Hepatocyte (in vitro differentiated cells): ENCODE data around the gene SLC4A3.

Experiments used
- EZH2 ChIP-seq: fragments of 200-600 bp; sonication (generic); IDR thresholded peaks from 2 replicates; pipeline ENCODE4 v1.6.1; 2016; ENCODE audit warnings: antibody characterized with exemption, mild to moderate bottlenecking, borderline replicate concordance
- EZH2phosphoT487 ChIP-seq: fragments of 200-600 bp; sonication (generic); IDR thresholded peaks from one replicate; pipeline ENCODE4 v1.6.1; 2018; ENCODE audit warnings: antibody characterized with exemption, mild to moderate bottlenecking, low read depth, moderate library complexity; ENCODE audit not compliant: unreplicated experiment, severe bottlenecking
- TF ChIP-seq, protein P1 (sequence below): fragments of 200-600 bp; sonication (generic); IDR thresholded peaks from 2 replicates; pipeline ENCODE4 v1.5.1; 2016; ENCODE audit warnings: antibody characterized with exemption, mild to moderate bottlenecking; ENCODE audit not compliant: poor library complexity

DNA sequence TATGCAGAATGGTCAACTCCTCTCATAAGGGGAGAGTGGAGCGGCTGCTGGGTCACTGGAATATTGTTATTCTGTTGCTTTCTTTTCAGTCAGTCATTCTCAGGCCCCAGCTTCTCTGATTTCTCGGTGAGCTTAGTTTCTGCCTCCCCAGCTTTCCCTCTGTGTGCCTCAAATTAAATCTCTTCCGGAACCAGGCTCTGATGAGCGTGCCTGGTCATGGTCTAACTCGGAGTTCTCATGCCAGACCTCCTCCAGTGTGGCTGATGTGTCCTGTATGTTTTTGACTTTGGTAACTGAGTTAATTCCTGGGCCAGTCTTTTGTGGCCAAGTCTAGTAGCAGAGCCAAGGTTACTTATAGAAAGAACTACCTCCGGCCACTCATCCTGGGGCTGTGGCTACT, 34.7 kb upstream of the SLC4A3 start:
- TF ChIP-seq EZH2 (no peak), EZH2phosphoT487 (no peak)
- TF ChIP-seq, protein P1, sequence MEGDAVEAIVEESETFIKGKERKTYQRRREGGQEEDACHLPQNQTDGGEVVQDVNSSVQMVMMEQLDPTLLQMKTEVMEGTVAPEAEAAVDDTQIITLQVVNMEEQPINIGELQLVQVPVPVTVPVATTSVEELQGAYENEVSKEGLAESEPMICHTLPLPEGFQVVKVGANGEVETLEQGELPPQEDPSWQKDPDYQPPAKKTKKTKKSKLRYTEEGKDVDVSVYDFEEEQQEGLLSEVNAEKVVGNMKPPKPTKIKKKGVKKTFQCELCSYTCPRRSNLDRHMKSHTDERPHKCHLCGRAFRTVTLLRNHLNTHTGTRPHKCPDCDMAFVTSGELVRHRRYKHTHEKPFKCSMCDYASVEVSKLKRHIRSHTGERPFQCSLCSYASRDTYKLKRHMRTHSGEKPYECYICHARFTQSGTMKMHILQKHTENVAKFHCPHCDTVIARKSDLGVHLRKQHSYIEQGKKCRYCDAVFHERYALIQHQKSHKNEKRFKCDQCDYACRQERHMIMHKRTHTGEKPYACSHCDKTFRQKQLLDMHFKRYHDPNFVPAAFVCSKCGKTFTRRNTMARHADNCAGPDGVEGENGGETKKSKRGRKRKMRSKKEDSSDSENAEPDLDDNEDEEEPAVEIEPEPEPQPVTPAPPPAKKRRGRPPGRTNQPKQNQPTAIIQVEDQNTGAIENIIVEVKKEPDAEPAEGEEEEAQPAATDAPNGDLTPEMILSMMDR = no peak
